ENCODE measurements around the gene ZCCHC13. TPM values are rescaled to one million over a fixed set of nuclear protein-coding genes. Genes with fewer than 3 reads are reported as not detected.
A peak's percentile ranks its signal among the peaks of the same experiment; 100 is the strongest.

ZCCHC13 gene
- total RNA-seq, 1 donor from 2014 or later: not detected

DNA sequence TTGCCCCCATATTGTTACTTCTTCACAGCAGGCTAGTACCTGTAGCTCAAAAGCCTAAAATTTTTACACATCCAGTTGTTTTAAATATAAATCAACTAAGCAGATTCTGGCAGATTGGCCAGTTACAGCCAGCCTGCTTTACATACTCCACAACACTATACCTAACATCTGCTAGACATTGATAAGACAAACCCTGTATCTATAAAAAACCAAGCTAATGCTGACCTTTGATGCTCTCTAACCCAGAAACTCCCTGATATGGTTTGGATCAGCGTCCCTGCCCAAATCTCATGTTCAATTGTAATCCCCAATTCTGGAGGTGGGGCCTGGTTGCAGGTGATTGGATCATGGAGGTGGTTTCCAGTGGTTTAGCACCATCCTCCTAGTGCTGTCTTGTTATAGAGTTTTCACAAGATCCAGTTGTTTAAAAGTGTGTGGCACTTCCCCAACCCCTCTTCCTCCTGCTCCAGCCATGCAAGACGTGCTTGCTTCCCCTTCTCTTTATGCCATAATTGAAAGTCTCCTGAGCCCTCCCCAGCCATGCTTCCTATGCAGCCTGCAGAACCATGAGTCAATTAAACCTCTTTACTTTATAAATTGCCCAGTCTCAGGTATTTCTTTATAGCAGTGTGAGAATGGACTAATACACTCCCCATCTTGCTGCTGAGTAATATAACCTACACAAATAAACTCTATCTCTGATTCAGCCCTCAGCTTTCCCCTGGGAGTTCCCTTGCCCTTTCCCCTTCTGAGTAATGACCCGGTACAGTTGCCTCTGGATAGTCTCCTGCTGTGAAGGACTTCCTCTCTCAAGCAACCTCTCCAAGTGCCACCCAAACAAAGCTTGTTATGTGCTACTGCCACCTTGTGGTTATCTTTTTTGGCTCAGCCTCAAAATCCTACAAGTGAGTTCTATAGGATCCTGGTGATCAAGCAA is 39.6 kb downstream of the ZCCHC13 start:
- H3K36me3 Mint-ChIP-seq (ENCODE audit: low read depth): peaks cover 8% of the 10 kb centered on the region
- TF ChIP-seq, protein P1, sequence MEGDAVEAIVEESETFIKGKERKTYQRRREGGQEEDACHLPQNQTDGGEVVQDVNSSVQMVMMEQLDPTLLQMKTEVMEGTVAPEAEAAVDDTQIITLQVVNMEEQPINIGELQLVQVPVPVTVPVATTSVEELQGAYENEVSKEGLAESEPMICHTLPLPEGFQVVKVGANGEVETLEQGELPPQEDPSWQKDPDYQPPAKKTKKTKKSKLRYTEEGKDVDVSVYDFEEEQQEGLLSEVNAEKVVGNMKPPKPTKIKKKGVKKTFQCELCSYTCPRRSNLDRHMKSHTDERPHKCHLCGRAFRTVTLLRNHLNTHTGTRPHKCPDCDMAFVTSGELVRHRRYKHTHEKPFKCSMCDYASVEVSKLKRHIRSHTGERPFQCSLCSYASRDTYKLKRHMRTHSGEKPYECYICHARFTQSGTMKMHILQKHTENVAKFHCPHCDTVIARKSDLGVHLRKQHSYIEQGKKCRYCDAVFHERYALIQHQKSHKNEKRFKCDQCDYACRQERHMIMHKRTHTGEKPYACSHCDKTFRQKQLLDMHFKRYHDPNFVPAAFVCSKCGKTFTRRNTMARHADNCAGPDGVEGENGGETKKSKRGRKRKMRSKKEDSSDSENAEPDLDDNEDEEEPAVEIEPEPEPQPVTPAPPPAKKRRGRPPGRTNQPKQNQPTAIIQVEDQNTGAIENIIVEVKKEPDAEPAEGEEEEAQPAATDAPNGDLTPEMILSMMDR (conservative IDR thresholded peaks at IDR 0.05): peak; percentile 75
- DNase-seq (ENCODE audit: low read depth, low spot score): peak; percentile 56
- H3K27ac Mint-ChIP-seq (ENCODE audit: unreplicated experiment): no peak overlapping the region
- H3K9me3 Mint-ChIP-seq: peaks cover 7% of the 10 kb centered on the region
- no peak overlapping the region for H3K4me3 Mint-ChIP-seq
- no peaks in the 10 kb centered on the region for H3K27me3 Mint-ChIP-seq (ENCODE audit: low read depth)
- H3K4me1 Mint-ChIP-seq: peaks cover 13% of the 10 kb centered on the region

DNA sequence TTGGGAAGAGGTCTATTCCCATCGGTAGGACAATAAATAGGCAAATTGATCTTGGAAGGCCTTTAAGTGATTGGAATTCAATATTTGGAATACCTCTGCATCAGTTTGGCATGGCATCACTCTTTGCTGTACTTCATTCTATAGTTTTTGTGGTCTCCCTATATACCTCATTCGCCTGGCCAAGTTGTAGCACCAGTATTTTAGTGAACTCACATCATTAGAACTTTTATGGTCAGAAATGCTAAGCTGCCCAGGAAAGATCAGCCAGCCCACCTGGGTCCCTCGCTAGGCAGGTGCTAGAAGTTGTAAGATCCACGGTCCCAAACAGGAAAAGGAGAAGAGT is 40.3 kb downstream of the ZCCHC13 start:
- Mint-ChIP-seq H3K4me1 (peaks cover 13% of the 10 kb centered on the region), H3K27ac (ENCODE audit: unreplicated experiment) (no peak overlapping the region), H3K4me3 (no peak overlapping the region), H3K27me3 (ENCODE audit: low read depth) (no peaks in the 10 kb centered on the region), H3K9me3 (peaks cover 5% of the 10 kb centered on the region), H3K36me3 (ENCODE audit: low read depth) (peaks cover 4% of the 10 kb centered on the region)
- TF ChIP-seq, protein P1 (conservative IDR thresholded peaks at IDR 0.05): peak; percentile 3
- no peak for DNase-seq (ENCODE audit: low read depth, low spot score)

DNA sequence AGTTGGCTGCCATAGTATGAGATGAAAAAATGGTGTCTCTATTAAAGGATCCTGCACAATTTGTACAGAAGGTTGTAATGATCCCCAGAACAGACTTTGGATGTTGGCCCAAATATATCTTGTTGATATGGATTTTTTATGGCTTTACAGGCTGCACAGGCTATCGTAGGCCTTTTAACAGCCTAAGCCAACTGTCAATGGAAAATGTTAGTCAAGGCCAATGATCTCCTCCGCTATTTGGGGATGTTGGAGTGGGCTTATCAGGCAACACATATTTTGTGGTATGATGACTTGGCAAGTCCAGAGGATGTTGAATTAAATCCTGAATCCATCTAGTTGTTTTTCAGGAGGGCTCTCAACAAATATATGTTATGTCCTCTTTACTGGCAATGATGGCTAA is 42.1 kb downstream of the ZCCHC13 start:
- no peak for DNase-seq (ENCODE audit: low read depth, low spot score)
- H3K27me3 Mint-ChIP-seq (ENCODE audit: low read depth): no peaks in the 10 kb centered on the region
- no peaks in the 10 kb centered on the region for H3K36me3 Mint-ChIP-seq (ENCODE audit: low read depth)
- TF ChIP-seq, protein P1 (conservative IDR thresholded peaks at IDR 0.05): no peak
- H3K9me3 Mint-ChIP-seq: no peaks in the 10 kb centered on the region
- H3K27ac Mint-ChIP-seq (ENCODE audit: unreplicated experiment): no peak overlapping the region
- H3K4me3 Mint-ChIP-seq: no peak overlapping the region
- H3K4me1 Mint-ChIP-seq: peaks cover 13% of the 10 kb centered on the region

DNA sequence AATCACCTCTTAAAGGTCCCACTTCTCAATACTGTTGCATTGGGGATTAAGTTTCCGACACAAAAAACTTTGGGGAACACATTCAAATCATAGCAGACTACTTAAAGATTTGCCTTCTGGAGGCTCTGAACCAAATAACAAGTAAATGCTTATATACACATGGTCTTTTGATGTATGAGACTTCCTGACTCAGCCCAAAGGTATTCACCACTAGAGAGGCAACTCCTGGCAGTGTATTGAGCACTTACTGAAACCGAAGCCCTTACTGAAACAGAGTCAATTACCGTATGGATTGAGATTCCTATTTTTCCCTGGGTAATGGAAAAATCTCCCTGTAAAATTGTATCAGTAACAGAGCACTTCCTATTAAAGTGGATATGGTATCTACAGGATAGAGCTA is 45.4 kb downstream of the ZCCHC13 start:
- Mint-ChIP-seq H3K36me3 (ENCODE audit: low read depth) (no peaks in the 10 kb centered on the region), H3K4me1 (no peaks in the 10 kb centered on the region), H3K4me3 (no peak overlapping the region), H3K27ac (ENCODE audit: unreplicated experiment) (no peak overlapping the region), H3K9me3 (peaks cover 2% of the 10 kb centered on the region), H3K27me3 (ENCODE audit: low read depth) (no peaks in the 10 kb centered on the region)
- TF ChIP-seq, protein P1 (conservative IDR thresholded peaks at IDR 0.05): no peak
- DNase-seq (ENCODE audit: low read depth, low spot score): no peak

DNA sequence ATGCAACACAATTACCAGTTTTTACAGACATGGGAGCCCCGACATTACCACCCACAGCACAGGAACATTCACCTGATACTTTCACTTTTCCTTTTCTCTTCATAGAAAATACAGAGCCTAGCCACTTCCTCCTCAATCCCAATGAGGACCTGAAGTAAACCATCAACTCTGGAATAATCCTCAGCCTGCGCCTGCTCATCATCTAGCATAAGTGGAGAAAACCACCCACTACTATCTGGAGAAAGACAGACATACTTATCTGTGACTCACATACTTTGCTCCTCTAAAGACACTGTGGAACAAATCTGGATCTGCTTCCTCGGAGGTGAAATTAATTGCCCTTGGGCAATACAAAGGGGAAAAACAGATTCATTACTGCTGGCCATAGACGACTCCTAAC is 47.8 kb downstream of the ZCCHC13 start:
- Mint-ChIP-seq H3K27me3 (ENCODE audit: low read depth) (no peaks in the 10 kb centered on the region), H3K27ac (ENCODE audit: unreplicated experiment) (no peak overlapping the region), H3K36me3 (ENCODE audit: low read depth) (no peaks in the 10 kb centered on the region), H3K4me1 (no peaks in the 10 kb centered on the region), H3K9me3 (peaks cover 2% of the 10 kb centered on the region), H3K4me3 (no peak overlapping the region)
- DNase-seq (ENCODE audit: low read depth, low spot score): no peak
- TF ChIP-seq, protein P1 (conservative IDR thresholded peaks at IDR 0.05): no peak
